ENCODE data around the gene EML4. TPM values are rescaled to one million over a fixed set of nuclear protein-coding genes. Genes with fewer than 3 reads are reported as not detected.

The EML4 gene
- total and polyA plus RNA-seq, 9 of the 15 experiments (the other 6 are each of a cell fraction or from before 2014, with no cell fraction given) = 14.7 to 48.3 (median 36.5) TPM

DNA sequence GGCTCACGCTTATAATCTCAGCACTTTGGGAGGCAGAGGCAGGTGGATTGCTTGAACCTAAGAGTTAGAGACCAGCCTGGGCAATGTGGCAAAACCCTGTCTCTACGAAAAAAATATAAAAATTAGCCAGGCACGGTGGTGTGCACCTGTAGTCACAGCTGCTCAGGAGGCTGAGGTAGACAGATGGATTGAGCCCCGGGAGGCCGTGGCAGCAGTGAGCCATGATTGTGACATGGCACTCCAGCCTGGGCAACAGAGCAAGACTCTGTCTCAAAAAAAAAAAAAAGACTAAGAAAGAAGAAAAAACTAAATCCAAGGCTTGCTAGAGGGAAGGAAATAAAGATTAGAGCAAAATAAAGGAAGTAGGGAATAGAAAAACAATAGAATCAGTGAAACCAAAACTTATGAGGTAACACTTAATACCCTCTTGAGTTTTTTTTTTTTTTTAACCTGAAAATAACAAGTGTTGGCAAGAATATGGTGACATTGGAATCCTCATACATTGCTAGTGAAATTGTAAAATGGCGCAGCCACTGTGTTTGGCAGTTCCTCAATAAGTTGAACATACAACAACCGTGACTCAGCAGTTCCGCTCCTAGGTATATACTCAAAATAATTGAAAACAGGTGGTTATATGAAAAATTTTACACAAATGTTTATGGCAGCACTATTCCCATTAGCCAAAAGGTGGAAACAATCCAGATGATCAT is 85.2 kb downstream of the EML4 start (continued):
- TF ChIP-seq EWSR1 (IDR thresholded peaks at IDR 0.05; ENCODE audit: borderline replicate concordance, low read depth, partially characterized antibody) (no peak), RUNX1 (IDR thresholded peaks at IDR 0.05; ENCODE audit: low read depth) (no peak), NFE2L1 (tag; IDR thresholded peaks at IDR 0.05; ENCODE audit: borderline replicate concordance, low read depth) (peak; percentile 40; the same call in 1 of the 2 replicates), POLR2H (tag; IDR thresholded peaks at IDR 0.05; ENCODE audit: low read depth) (no peak), POLR2AphosphoS2 (IDR thresholded peaks at IDR 0.05; ENCODE audit: low read length) (no peak), CTCF (IDR thresholded peaks at IDR 0.05 in 2 of 3, conservative IDR thresholded peaks at IDR 0.05 in 1 of 3; ENCODE audit: insufficient read depth in 2 of 3, low read depth in 1 of 3, low read length in 3 of 3) (no peak), ZFP1 (CRISPR knock-in tag; IDR thresholded peaks at IDR 0.05) (no peak), E2F1 (CRISPR knock-in tag; IDR thresholded peaks at IDR 0.05) (no peak), NFE2 (IDR thresholded peaks at IDR 0.05; ENCODE audit: low read depth) (peak; percentile 75), MAFF (IDR thresholded peaks at IDR 0.05; ENCODE audit: low read length) (peak; percentile 45; the same call in 1 of the 2 replicates), ZNF354B (CRISPR knock-in tag; IDR thresholded peaks at IDR 0.05) (no peak), POLR3G (IDR thresholded peaks at IDR 0.05; ENCODE audit: extremely low read depth, insufficient read length, insufficient replicate concordance) (no peak), CEBPG (CRISPR knock-in tag; IDR thresholded peaks at IDR 0.05) (no peak), CEBPG (tag; conservative IDR thresholded peaks at IDR 0.05 in 1 of 2, IDR thresholded peaks at IDR 0.05 in 1 of 2) (no peak), GTF2F1 (IDR thresholded peaks at IDR 0.05; ENCODE audit: low read depth, low read length) (no peak), CGGBP1 (CRISPR knock-in tag; IDR thresholded peaks at IDR 0.05) (no peak), BCL6 (CRISPR knock-in tag; IDR thresholded peaks at IDR 0.05) (no peak), TCF3 (CRISPR knock-in tag; IDR thresholded peaks at IDR 0.05) (no peak), SOX6 (IDR thresholded peaks at IDR 0.05) (no peak), FIP1L1 (IDR thresholded peaks at IDR 0.05; ENCODE audit: low read depth, low read length, poor library complexity, severe bottlenecking) (no peak), GABPA (tag; conservative IDR thresholded peaks at IDR 0.05; ENCODE audit: low read depth) (no peak)
